ENCODE data around the gene AATK.
A peak's percentile ranks its signal among the peaks of the same experiment; 100 is the strongest.

The AATK gene

GRCh38 chr17:81135505-81136278 is 30.3 kb downstream of the AATK start:
- no peaks in the 10 kb centered on the region for H3K36me3 Mint-ChIP-seq (ENCODE audit: low read depth)
- no peak overlapping the region for H3K27ac Mint-ChIP-seq
- DNase-seq = no peak
- H3K4me3 Mint-ChIP-seq = no peak overlapping the region
- no peak for TF ChIP-seq CTCF (IDR thresholded peaks at IDR 0.05)
- peaks cover 18% of the 10 kb centered on the region for H3K4me1 Mint-ChIP-seq
- H3K9me3 Mint-ChIP-seq = no peaks in the 10 kb centered on the region
- peaks cover 15% of the 10 kb centered on the region for H3K27me3 Mint-ChIP-seq (ENCODE audit: low read depth, poor library complexity)

GRCh38 chr17:81134064-81134781 is 31.8 kb downstream of the AATK start:
- Mint-ChIP-seq H3K4me3 (no peak overlapping the region), H3K27me3 (ENCODE audit: low read depth, poor library complexity) (peaks cover 10% of the 10 kb centered on the region), H3K9me3 (no peaks in the 10 kb centered on the region), H3K36me3 (ENCODE audit: low read depth) (no peaks in the 10 kb centered on the region), H3K27ac (no peak overlapping the region), H3K4me1 (peaks cover 16% of the 10 kb centered on the region)
- no peak for TF ChIP-seq CTCF (IDR thresholded peaks at IDR 0.05)
- no peak for DNase-seq

DNA sequence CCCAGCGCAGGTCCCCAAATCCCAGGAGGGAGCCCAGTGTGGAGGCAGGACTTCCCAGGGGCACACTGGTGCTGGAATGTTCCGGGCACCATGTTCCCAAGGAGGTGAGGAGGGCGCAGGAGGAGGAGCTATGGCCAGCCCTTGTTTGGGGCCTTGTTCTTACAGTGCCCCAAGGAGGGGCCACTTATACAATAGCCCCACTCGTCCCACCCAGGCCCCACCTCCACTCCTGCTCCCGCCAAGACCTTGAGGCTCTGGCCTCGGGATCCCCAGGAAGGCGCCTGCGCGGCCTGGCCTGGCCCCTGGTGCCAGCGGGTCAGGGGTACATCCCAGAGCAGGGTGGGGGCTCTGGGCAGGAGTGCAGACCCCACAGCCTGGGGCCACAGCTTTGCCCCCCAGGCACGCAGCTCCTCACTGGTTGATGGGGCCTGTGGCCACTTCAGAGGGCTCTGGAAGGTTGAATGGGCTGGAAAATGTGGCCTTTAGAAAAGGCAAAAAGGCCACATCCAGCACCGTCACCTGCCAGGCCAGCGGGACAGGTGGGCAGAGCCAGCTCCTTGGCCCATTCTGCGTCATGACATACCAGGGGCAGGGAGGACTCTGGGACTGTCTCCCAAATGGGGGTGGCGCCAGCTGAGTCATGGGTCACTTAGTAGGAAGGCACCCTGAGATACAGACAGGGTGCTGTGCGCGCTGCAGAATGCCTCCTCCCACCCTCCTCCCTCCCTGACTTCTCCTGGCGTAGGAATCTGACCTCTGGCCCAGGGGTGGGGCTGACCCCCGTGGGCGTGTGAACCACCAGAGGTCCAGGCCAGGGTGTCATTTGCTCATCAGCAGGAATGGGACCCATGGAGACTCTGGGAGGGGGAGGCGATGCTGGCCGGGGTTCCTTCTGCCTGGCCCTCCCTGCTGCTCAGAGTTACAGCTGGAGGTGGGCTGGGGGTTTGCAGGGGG is 33.0 kb downstream of the AATK start:
- Mint-ChIP-seq H3K27ac (no peak overlapping the region), H3K4me1 (peaks cover 17% of the 10 kb centered on the region), H3K27me3 (ENCODE audit: low read depth, poor library complexity) (no peaks in the 10 kb centered on the region), H3K4me3 (no peak overlapping the region), H3K36me3 (ENCODE audit: low read depth) (no peaks in the 10 kb centered on the region), H3K9me3 (no peaks in the 10 kb centered on the region)
- peak; percentile 46 for DNase-seq
- TF ChIP-seq CTCF (IDR thresholded peaks at IDR 0.05) = no peak

DNA sequence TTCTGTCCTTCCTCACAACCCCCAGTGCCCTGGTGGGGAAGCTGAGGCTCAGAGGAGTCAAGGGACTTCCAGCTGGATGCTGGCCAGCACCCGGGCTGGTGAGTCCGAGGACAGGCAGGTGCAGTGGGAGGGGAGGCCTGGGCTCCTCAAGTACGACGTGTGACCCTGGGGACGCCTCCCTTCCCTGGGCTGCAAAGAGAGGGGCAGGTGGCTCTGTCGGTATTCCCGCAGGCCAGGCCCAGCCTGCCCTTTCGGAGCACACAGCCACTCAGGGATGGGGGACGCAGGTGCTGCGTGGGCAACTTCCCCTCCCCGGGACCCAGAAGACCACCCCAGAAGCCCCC is 33.9 kb downstream of the AATK start:
- Mint-ChIP-seq H3K36me3 (ENCODE audit: low read depth) (no peaks in the 10 kb centered on the region), H3K27ac (no peak overlapping the region), H3K4me3 (no peak overlapping the region), H3K27me3 (ENCODE audit: low read depth, poor library complexity) (no peaks in the 10 kb centered on the region), H3K4me1 (peaks cover 17% of the 10 kb centered on the region), H3K9me3 (no peaks in the 10 kb centered on the region)
- TF ChIP-seq CTCF (IDR thresholded peaks at IDR 0.05) = no peak
- DNase-seq = no peak

DNA sequence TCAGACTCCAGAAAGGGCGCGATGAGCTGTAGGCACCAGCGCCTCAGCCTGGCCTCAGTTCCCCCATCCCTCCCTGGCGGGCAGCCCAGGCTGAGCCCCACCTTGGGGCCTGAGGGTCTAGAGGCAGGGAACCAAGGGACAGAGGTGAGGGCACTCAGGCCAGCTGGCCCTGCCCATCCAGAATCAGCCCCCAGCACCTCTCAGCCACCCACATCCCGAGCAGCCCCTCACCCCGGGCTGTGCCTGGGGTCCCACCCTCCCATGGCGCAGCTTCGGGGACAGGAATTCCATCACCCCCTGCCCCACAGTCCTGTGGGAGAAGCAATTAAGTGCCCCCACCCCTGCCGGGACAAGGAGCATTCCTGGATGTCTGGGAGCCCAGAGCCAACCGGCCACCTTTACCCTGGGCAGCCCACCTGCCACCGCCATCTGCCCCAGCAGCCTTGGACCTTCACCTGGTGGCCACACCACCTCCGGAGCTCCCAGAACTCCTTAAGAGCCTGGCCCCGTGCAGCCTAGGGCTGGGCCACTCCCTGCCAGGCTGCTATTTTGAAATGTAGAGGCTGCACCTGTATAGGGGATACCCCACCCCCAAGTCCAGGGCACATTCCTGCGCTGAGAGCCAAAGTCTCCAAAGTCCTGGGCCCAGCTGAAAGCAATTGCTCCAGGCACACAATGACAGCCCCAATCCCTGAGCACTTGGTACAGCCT is 34.4 kb downstream of the AATK start:
- no peak for DNase-seq
- Mint-ChIP-seq H3K4me1 (peaks cover 17% of the 10 kb centered on the region), H3K9me3 (no peaks in the 10 kb centered on the region), H3K4me3 (no peak overlapping the region), H3K36me3 (ENCODE audit: low read depth) (no peaks in the 10 kb centered on the region), H3K27ac (no peak overlapping the region), H3K27me3 (ENCODE audit: low read depth, poor library complexity) (no peaks in the 10 kb centered on the region)
- TF ChIP-seq CTCF (IDR thresholded peaks at IDR 0.05) = no peak
